ENCODE results near the gene GATAD2A. TPM values are rescaled to one million over a fixed set of nuclear protein-coding genes. Genes with fewer than 3 reads are reported as not detected.

Gene GATAD2A
- total and polyA plus RNA-seq, 7 donors, result 18.5 to 138 (median 30.2) TPM

DNA sequence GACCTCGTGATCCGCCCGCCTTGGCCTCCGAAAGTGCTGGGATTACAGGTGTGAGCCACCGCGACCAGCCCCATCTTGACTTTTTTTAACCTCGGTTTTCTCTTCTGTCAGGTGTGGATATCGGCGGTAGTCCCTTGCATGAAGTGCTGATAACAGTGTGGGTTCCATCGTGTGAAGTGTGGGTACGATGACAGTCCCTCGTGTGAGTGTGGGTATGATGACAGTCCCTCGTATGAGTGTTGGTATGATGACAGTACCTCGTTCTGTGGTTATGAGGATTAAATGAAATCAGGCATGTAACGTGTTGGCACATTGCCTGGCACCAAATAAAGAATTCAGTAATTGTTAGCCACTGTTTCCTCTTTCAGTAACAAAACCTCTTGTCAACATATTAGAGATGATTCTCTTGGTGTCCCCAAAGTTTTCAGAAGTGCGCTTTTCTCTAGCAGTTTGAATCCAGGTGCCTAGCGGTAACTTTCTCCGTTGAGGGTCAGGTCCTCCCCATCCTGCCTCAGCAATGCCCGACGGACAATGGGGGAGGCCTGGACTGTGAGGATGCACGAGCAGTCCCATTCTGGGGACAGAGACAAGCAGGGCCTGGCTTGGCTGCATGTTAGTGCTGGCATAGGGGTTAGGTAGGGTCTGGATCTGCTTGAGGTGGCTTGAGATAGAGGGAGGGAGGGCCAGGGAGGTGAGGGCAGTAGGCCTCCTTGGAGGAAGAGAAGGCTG is 15.3 kb downstream of the GATAD2A start:
- TF ChIP-seq, protein P1, sequence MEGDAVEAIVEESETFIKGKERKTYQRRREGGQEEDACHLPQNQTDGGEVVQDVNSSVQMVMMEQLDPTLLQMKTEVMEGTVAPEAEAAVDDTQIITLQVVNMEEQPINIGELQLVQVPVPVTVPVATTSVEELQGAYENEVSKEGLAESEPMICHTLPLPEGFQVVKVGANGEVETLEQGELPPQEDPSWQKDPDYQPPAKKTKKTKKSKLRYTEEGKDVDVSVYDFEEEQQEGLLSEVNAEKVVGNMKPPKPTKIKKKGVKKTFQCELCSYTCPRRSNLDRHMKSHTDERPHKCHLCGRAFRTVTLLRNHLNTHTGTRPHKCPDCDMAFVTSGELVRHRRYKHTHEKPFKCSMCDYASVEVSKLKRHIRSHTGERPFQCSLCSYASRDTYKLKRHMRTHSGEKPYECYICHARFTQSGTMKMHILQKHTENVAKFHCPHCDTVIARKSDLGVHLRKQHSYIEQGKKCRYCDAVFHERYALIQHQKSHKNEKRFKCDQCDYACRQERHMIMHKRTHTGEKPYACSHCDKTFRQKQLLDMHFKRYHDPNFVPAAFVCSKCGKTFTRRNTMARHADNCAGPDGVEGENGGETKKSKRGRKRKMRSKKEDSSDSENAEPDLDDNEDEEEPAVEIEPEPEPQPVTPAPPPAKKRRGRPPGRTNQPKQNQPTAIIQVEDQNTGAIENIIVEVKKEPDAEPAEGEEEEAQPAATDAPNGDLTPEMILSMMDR (IDR thresholded peaks at IDR 0.05), result no peak
- TF ChIP-seq POLR2AphosphoS5 (IDR thresholded peaks at IDR 0.05), result no peak
- no peak for TF ChIP-seq EP300 (IDR thresholded peaks at IDR 0.05)
- TF ChIP-seq POLR2A (IDR thresholded peaks at IDR 0.05), result no peak
- intact Hi-C loops (cut with DNase I), result no loop called here
- Histone ChIP-seq H3K4me3 (no peak overlapping the region), H3K27me3 (no peaks in the 10 kb centered on the region), H3K36me3 (no peaks in the 10 kb centered on the region), H3K4me1 (peaks cover 0 to 41% (median 27%) of the 10 kb centered on the region in 4 donors), H3K27ac (no peak overlapping the region), H3K9me3 (no peaks in the 10 kb centered on the region)
- WGBS, 2 donors, result 82 to 84% methylated on average over 21 of the region's 21 CpGs
- DNase-seq, result no peak

DNA sequence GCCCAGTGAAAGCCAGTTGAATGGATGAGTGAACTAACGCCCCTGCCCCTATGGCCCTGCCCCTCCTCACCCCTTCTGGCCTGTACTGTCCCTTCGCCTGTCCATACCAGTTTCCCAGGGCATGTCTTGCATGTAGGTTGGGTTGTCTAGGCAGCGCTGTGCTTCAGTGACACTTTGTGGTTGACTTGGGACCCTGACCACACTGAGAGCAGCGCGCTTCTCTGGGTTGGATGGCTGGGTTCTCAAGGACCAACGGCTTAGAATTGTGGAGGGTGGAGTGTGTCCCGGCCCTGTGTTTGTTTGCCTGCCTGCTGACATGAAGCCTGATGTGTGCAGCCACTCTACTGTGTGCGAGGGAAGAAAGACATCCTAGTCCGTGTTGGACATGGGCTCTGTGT is 15.8 kb downstream of the GATAD2A start:
- no peak for DNase-seq
- Histone ChIP-seq H3K4me1 (peaks cover 0 to 44% (median 27%) of the 10 kb centered on the region in 4 donors), H3K36me3 (no peaks in the 10 kb centered on the region), H3K9me3 (no peaks in the 10 kb centered on the region), H3K27me3 (no peaks in the 10 kb centered on the region), H3K4me3 (no peak overlapping the region), H3K27ac (no peak overlapping the region)
- TF ChIP-seq POLR2A (IDR thresholded peaks at IDR 0.05) (no peak), POLR2AphosphoS5 (IDR thresholded peaks at IDR 0.05) (no peak), EP300 (IDR thresholded peaks at IDR 0.05) (no peak)
- TF ChIP-seq, protein P1 (IDR thresholded peaks at IDR 0.05), result no peak
- 90 to 92% methylated on average over 9 of the region's 9 CpGs for WGBS, 2 donors
- intact Hi-C loops (cut with DNase I), result no loop called here

DNA sequence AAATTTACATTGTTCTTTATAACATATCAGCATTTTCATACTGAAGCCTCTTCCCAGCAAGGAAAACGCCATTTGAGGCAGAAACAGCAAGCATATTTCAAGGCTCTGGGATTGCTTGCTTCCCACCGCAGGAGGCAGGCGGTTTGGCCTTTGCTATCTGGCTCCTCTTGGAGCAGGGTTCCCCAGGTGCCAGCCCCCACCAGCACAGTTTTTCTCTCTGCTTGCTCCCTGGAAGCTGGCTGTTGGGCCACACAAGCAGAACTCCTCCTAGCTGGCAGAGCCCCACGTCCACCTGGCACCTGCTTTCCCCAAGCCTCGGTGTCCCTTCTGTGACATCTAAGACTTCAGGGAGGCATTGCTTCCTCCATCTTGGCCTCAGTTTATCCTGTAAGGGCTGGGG is 16.7 kb downstream of the GATAD2A start:
- no peak for DNase-seq
- H3K27ac ChIP-seq, result no peak overlapping the region
- H3K36me3 ChIP-seq, result no peaks in the 10 kb centered on the region
- TF ChIP-seq POLR2AphosphoS5 (IDR thresholded peaks at IDR 0.05) (no peak), POLR2A (IDR thresholded peaks at IDR 0.05) (no peak), EP300 (IDR thresholded peaks at IDR 0.05) (no peak)
- TF ChIP-seq, protein P1 (IDR thresholded peaks at IDR 0.05), result no peak
- no peaks in the 10 kb centered on the region for H3K27me3 ChIP-seq
- intact Hi-C loops (cut with DNase I), result no loop called here
- WGBS, 2 donors, result 93 to 95% methylated on average over 5 of the region's 5 CpGs
- H3K4me3 ChIP-seq, result no peak overlapping the region
- peaks cover 0 to 46% (median 25%) of the 10 kb centered on the region in 4 donors for H3K4me1 ChIP-seq
- no peaks in the 10 kb centered on the region for H3K9me3 ChIP-seq

DNA sequence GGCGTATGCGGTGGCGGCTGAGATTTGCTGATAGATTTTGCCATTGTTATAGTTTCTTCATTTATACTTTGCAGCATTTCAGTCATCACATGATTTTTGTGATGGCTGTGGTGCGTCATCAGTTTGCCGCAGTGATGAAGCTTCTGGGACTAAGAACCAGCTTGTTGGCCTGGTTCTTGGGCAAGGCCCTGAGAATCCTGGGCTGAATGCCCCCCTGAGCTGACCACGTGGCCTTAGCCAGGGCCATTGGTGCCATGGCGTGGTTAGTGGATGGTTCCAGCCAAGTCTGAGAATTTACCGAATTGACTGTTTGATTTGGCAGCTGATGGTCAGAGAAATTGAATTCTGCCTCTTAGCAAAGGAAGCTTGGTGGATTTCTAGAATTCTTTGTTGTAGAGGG is 17.8 kb downstream of the GATAD2A start:
- H3K36me3 ChIP-seq, result no peaks in the 10 kb centered on the region
- H3K4me1 ChIP-seq, result peaks cover 0 to 40% (median 18%) of the 10 kb centered on the region in 4 donors
- TF ChIP-seq EP300 (IDR thresholded peaks at IDR 0.05) (no peak), POLR2A (IDR thresholded peaks at IDR 0.05) (no peak), POLR2AphosphoS5 (IDR thresholded peaks at IDR 0.05) (no peak)
- TF ChIP-seq, protein P1 (IDR thresholded peaks at IDR 0.05), result no peak
- intact Hi-C loops (cut with DNase I), result no loop called here
- DNase-seq, result no peak
- WGBS, 2 donors, result 96 to 97% methylated on average over 8 of the region's 8 CpGs
- H3K9me3 ChIP-seq, result no peaks in the 10 kb centered on the region
- no peak overlapping the region for H3K27ac ChIP-seq
- no peaks in the 10 kb centered on the region for H3K27me3 ChIP-seq
- H3K4me3 ChIP-seq, result no peak overlapping the region

Measured in sigmoid colon (tissue), 7 donors.